OCI-LY7 (cell line): ENCODE measurements around the gene PSMD5.

Source experiments
- EZH2phosphoT487 ChIP-seq: fragments of 200-600 bp; sonication (generic); IDR thresholded peaks from 2 replicates; pipeline ENCODE4 v1.6.1; 2018; ENCODE audit warnings: low read depth, borderline replicate concordance, mild to moderate bottlenecking, mixed run types, antibody characterized with exemption, low read length, moderate library complexity, mixed read lengths
- TF ChIP-seq, protein P1 (sequence below): fragments of 200-600 bp; sonication (generic); conservative IDR thresholded peaks from 2 replicates; pipeline ENCODE4 v1.5.1; 2014; ENCODE audit warnings: mild to moderate bottlenecking, antibody characterized with exemption, low read length, moderate library complexity, mixed read lengths

DNA sequence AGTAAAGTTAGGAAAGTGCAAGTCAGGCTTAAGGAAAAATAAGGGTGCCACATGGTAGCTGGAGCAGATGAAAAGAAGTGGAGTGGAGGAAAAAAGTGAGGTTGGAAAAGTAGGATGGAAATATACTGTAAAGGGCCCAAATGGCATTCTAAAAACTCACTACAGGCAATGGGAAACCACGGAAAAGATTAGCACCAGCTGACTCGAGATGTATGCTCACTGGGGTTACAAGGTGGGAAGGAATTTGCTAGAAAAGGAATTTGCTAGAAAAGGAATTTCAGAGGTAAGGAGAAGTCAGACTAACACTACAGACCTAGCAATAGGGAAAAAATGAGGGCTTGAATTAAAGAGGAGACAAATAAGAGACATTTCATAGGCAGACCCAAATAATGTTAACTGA lies 3.6 kb downstream of the PSMD5 start:
- TF ChIP-seq, protein P1, sequence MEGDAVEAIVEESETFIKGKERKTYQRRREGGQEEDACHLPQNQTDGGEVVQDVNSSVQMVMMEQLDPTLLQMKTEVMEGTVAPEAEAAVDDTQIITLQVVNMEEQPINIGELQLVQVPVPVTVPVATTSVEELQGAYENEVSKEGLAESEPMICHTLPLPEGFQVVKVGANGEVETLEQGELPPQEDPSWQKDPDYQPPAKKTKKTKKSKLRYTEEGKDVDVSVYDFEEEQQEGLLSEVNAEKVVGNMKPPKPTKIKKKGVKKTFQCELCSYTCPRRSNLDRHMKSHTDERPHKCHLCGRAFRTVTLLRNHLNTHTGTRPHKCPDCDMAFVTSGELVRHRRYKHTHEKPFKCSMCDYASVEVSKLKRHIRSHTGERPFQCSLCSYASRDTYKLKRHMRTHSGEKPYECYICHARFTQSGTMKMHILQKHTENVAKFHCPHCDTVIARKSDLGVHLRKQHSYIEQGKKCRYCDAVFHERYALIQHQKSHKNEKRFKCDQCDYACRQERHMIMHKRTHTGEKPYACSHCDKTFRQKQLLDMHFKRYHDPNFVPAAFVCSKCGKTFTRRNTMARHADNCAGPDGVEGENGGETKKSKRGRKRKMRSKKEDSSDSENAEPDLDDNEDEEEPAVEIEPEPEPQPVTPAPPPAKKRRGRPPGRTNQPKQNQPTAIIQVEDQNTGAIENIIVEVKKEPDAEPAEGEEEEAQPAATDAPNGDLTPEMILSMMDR, result no peak
- TF ChIP-seq EZH2phosphoT487, result no peak
